ENCODE measurements around the gene ADCY5. TPM values are rescaled to one million over a fixed set of nuclear protein-coding genes. Genes with fewer than 3 reads are reported as not detected.
A peak's percentile ranks its signal among the peaks of the same experiment; 100 is the strongest.

Gene ADCY5
- total RNA-seq, 2 donors from 2014 or later = 5.6 to 7.8 TPM

- intact Hi-C loops (cut with DNase I) = no loop called here
- no peaks in the 10 kb centered on the region for H3K4me1 ChIP-seq
- TF ChIP-seq CTCF (IDR thresholded peaks at IDR 0.05) = no peak
- no peak overlapping the region for H3K9ac ChIP-seq (ENCODE audit: low read depth in 2 of 2, low read length in 2 of 2)
- no peaks in the 10 kb centered on the region for H3K27me3 ChIP-seq
- no peak overlapping the region for H3K4me3 ChIP-seq
- H3K36me3 ChIP-seq = no peaks in the 10 kb centered on the region
- no peak for DNase-seq
- H3K9me3 ChIP-seq = no peaks in the 10 kb centered on the region
- no peak overlapping the region for H3K27ac ChIP-seq
Measured at GRCh38 chr3:123392871-123393620, 55.8 kb downstream of the ADCY5 start.

- Histone ChIP-seq H3K36me3 (no peaks in the 10 kb centered on the region), H3K4me3 (no peak overlapping the region), H3K9ac (ENCODE audit: low read depth in 2 of 2, low read length in 2 of 2) (no peak overlapping the region), H3K27me3 (no peaks in the 10 kb centered on the region), H3K9me3 (no peaks in the 10 kb centered on the region), H3K27ac (no peak overlapping the region), H3K4me1 (no peaks in the 10 kb centered on the region)
- no peak for TF ChIP-seq CTCF (IDR thresholded peaks at IDR 0.05)
- no peak for DNase-seq
- intact Hi-C loops (cut with DNase I) = no loop called here
Measured at GRCh38 chr3:123392368-123392767, 56.5 kb downstream of the ADCY5 start.

- H3K9ac ChIP-seq (ENCODE audit: low read depth in 2 of 2, low read length in 2 of 2) = no peak overlapping the region
- no peak overlapping the region for H3K4me3 ChIP-seq
- intact Hi-C loops (cut with DNase I) = no loop called here
- H3K27me3 ChIP-seq = no peaks in the 10 kb centered on the region
- no peak for DNase-seq
- no peaks in the 10 kb centered on the region for H3K9me3 ChIP-seq
- H3K36me3 ChIP-seq = no peaks in the 10 kb centered on the region
- no peak overlapping the region for H3K27ac ChIP-seq
- H3K4me1 ChIP-seq = no peaks in the 10 kb centered on the region
- no peak for TF ChIP-seq CTCF (IDR thresholded peaks at IDR 0.05)
Measured at GRCh38 chr3:123390865-123391600, 57.9 kb downstream of the ADCY5 start.

GRCh38 chr3:123389628-123389918 lies 59.3 kb downstream of the ADCY5 start:
- no peak overlapping the region for H3K9ac ChIP-seq (ENCODE audit: low read depth in 2 of 2, low read length in 2 of 2)
- H3K4me1 ChIP-seq = no peaks in the 10 kb centered on the region
- H3K4me3 ChIP-seq = no peak overlapping the region
- intact Hi-C loops (cut with DNase I) = no loop called here
- no peaks in the 10 kb centered on the region for H3K9me3 ChIP-seq
- DNase-seq = no peak
- H3K27ac ChIP-seq = no peak overlapping the region
- H3K36me3 ChIP-seq = no peaks in the 10 kb centered on the region
- no peaks in the 10 kb centered on the region for H3K27me3 ChIP-seq
- TF ChIP-seq CTCF (IDR thresholded peaks at IDR 0.05) = no peak

- H3K4me3 ChIP-seq = no peak overlapping the region
- H3K9ac ChIP-seq (ENCODE audit: low read depth in 2 of 2, low read length in 2 of 2) = no peak overlapping the region
- H3K4me1 ChIP-seq = no peaks in the 10 kb centered on the region
- no peaks in the 10 kb centered on the region for H3K36me3 ChIP-seq
- intact Hi-C loops (cut with DNase I) = no loop called here
- TF ChIP-seq CTCF (IDR thresholded peaks at IDR 0.05) = no peak
- H3K27ac ChIP-seq = peak overlapping the region; percentile 22
- no peaks in the 10 kb centered on the region for H3K9me3 ChIP-seq
- no peaks in the 10 kb centered on the region for H3K27me3 ChIP-seq
- no peak for DNase-seq
Measured at GRCh38 chr3:123388811-123389627, 59.9 kb downstream of the ADCY5 start.
